Ureter (tissue), 1 donor: ENCODE results near the gene SURF6. TPM values are rescaled to one million over a fixed set of nuclear protein-coding genes. Genes with fewer than 3 reads are reported as not detected.

Experiments
- DNase-seq: peaks from one replicate; pipeline ENCODE4 v3.0.0-alpha.2; 2020; ENCODE audit warnings: low spot score
- total RNA-seq: library from RNA; stranded (reverse); gene quantifications from one replicate; pipeline ENCODE4 v1.2.4, GENCODE V29; 2023
- donor health status: DM: yes; HTN: yes; CAD: no.

Gene SURF6
- total RNA-seq, 1 donor from 2014 or later: 19.6 TPM

DNA sequence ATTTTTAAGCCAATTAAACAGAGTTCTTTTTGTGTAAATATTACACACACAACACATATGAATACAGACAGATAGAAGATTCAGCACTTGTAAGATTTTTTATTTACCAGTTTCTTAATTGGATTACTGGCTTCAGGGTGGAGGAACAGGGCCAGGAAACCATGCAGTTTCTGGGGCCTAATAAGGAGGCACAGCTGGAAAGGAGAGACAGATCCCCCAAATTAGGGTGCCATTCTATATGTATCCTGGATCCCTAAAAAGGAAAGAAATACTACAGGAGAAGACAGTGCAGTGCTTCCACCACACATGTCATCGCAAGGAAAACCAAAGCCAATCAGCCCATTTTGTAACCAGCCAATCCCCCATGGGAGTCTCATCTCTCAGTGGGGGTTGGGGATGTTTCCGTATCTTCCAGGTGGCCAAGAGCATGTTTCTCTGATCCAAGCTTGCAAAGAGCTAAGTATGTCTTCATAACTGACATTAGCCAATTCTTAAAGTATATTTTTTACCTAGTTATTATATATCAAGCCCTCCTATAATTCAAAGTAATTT is 45.2 kb downstream of the SURF6 start:
- DNase-seq: no peak

GRCh38 chr9:133286523-133286922 is 49.5 kb downstream of the SURF6 start:
- DNase-seq: no peak

DNA sequence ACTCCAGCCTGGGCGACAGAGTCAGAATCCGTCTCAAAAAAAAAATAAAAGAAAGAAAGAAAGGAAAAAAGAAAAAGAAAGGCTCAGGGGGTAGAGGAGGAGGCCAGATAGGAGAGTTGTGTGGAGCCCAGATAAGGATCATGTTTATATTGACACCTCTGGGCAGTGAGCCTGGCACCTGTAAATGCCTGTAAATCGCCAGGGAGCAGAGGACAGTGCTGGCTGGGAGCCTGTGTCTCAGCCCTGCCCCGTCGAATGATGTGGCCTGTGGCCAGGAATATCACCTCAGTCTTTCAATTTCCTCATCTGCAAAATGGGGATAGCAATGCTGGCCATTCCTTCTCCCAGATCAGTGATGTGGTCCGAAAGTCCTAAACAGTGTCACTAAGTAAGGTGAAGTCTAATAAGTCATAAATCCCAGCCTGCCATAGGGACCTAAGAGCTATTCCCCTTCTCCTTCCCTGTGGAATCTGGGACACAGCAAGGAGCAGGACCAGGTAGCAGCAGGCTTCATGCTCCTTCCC is 50.7 kb downstream of the SURF6 start:
- DNase-seq: no peak

DNA sequence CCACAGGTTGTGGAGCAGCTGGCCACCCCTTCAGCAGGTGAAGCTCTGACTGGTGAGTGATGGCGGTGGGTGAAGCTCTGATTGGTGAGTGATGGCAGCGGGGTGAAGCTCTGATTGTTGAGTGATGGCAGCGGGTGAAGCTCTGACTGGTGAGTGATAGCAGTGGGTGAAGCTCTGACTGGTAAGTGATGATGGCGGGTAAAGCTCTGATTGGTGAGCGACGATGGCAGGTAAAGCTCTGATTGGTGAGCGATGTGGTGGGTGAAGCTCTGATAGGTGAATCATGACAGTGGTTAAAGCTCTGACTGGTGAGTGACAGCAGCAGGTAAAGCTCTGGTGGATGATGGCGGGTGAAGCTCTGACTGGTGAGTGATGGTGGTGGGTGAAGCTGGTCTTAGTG is 51.6 kb downstream of the SURF6 start:
- no peak for DNase-seq

DNA sequence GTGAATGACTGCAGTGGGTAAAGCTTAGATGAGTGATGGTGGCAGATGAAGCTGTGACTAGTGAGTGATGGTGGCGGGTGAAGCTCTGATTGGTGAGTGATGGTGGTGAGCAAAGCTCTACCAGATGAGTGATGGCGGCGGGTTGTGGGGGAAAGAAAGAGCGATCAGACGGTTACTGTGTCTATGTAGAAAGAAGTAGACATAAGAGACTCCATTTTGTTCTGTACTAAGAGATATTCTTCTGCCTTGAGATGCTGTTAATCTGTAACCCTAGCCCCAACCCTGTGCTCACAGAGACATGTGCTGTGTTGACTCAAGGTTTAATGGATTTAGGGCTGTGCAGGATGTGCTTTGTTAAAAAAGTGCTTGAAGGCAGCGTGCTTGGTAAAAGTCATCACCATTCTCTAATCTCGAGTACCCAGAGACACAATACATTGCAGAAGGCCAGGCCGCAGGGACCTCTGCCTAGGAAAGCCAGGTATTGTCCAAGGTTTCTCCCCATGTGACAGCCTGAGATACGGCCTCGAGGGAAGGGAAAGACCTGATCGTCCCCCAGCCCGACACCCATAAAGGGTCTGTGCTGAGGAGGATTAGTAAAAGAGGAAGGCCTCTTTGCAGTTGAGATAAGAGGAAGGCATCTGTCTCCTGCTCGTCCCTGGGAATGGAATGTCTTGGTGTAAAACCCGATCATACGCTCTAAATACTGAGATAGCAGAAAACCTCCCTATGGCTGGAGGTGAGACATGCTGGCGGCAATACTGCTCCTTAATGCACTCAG is 52.5 kb downstream of the SURF6 start:
- peak; percentile 13 for DNase-seq

DNA sequence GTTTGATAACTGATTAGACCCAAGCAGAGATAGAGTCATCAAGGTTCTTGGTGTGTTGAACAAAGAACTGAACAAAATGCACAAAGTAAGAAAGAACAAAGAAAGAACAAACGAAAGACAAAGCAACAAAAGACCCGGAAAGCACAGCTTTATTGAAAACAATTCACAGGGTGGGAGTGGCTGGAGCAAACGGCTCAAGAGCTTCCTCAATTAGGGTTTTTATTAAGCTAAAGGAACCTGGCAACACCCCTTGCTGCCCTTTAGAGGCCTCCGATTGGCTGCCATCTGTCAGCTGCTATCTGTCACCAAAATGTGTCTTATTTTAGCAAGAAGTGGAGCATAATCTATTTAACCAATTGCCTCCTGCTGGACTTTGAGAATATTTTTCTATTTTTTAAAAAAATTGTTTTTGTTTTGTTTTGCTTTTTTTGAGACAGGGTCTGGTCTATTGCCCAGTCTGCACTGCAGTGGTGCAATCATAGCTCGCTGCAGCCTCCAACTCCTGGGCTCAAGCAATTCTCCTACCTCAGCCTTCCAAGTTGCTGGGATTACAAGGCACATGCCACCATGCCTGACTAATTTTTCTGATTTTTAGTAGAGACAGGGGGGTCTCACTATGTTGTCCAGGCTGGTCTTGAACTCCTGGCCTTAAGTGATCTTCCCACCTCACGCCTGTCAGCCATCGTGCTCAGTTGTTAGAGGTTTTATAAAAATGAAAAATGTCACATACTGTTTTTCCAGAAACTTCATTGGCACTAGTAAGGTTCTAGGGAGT is 53.3 kb downstream of the SURF6 start:
- peak; percentile 25 for DNase-seq

DNA sequence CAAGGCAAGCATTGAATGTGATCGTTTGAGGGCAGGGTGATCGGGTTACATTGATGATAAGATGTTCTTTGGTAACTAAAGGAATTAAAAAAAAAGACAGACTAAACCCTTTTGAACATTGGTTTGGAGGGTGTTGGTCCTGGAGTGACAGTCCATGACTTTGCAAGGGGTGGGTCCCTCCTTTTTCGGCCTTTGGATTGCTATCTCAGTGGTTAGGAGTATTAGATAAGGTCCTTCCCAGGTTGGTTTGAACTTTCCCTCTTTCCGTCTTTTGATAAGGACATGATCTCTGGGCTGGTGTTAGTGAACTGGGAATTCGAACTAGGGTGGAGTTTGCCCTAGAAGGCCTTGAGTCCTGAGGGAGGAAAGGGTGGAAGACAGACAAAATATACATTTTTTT is 55.6 kb downstream of the SURF6 start:
- peak; percentile 22 for DNase-seq

Other genes starting within 250 kb of the SURF6 start
- 57.9 TPM for gene RALGDS, start 214.9 kb downstream of the SURF6 start, total RNA-seq
- 17.2 TPM for gene GBGT1, start 172.3 kb downstream of the SURF6 start, total RNA-seq
- gene OBP2B, start 126.9 kb downstream of the SURF6 start, total RNA-seq: not detected
- 25.4 TPM for gene ABO, start 61.0 kb downstream of the SURF6 start, total RNA-seq
- gene MED22, start 11.9 kb upstream of the SURF6 start, total RNA-seq: 31.2 TPM
- 2,501 TPM for gene RPL7A, start 12.0 kb upstream of the SURF6 start, total RNA-seq
- gene SURF1, start 20.3 kb upstream of the SURF6 start, total RNA-seq: 42.2 TPM
- gene SURF2, start 20.4 kb upstream of the SURF6 start, total RNA-seq: 26.0 TPM
- gene SURF4, start 39.9 kb upstream of the SURF6 start, total RNA-seq: 128 TPM
- gene STKLD1, start 40.2 kb upstream of the SURF6 start, total RNA-seq: 0.75 TPM
- 19.5 TPM for gene REXO4, start 81.8 kb upstream of the SURF6 start, total RNA-seq
- gene ADAMTS13, start 86.2 kb upstream of the SURF6 start, total RNA-seq: 3.5 TPM
- gene CACFD1, start 123.8 kb upstream of the SURF6 start, total RNA-seq: 24.9 TPM
- 19.6 TPM for gene SLC2A6, start 142.9 kb upstream of the SURF6 start, total RNA-seq
- not detected for gene MYMK, start 188.8 kb upstream of the SURF6 start, total RNA-seq
- 8.8 TPM for gene ADAMTSL2, start 198.5 kb upstream of the SURF6 start, total RNA-seq